BLaER1 treated with 17β-estradiol and CSF1 and Interleukin-3, amounts not matched to agents 10 nM and 100 nM (cell line): Measurements from ENCODE around the gene RAB11FIP2.

Source experiments
- H3K27ac ChIP-seq, 11 experiments: shearing (Covaris generic); formaldehyde crosslinking; 2 replicates each; pipeline ENCODE4 v1.8.1; 2022
- H3K27me3 ChIP-seq, 11 experiments: shearing (Covaris generic); formaldehyde crosslinking; 2 replicates each; pipeline ENCODE4 v1.8.1; 2022
- H3K36me3 ChIP-seq, 11 experiments: shearing (Covaris generic); formaldehyde crosslinking; 2 replicates each; pipeline ENCODE4 v1.8.1; 2022
- H3K4me1 ChIP-seq, 10 experiments: shearing (Covaris generic); formaldehyde crosslinking; 2 replicates each; pipeline ENCODE4 v1.8.1; 2022
- H3K4me2 ChIP-seq, 11 experiments: shearing (Covaris generic); formaldehyde crosslinking; 2 replicates each; pipeline ENCODE4 v1.8.1; 2022
- H3K4me3 ChIP-seq, 10 experiments: shearing (Covaris generic); formaldehyde crosslinking; 2 replicates each; pipeline ENCODE4 v1.8.1; 2022
- H3K9ac ChIP-seq, 11 experiments: shearing (Covaris generic); formaldehyde crosslinking; 2 replicates each; pipeline ENCODE4 v1.8.1; 2022
- H3K9me3 ChIP-seq, 11 experiments: shearing (Covaris generic); formaldehyde crosslinking; replicated peaks in 1 of 11; 2 replicates each; pipeline ENCODE4 v1.8.1; 2022
- H4K20me1 ChIP-seq, 11 experiments: shearing (Covaris generic); formaldehyde crosslinking; 2 replicates each; pipeline ENCODE4 v1.8.1; 2022
- Cebpa-rat ChIP-seq, 11 experiments: shearing (Covaris generic); IDR thresholded peaks; 2 replicates each; pipeline ENCODE4 v1.8.1; 2022

The RAB11FIP2 gene

GRCh38 chr10:118041316-118041715 lies 5.4 kb downstream of the RAB11FIP2 start:
- H3K9me3 ChIP-seq: no peaks in the 10 kb centered on the region
- H3K4me1 ChIP-seq: peaks cover 7 to 43% (median 29%) of the 10 kb centered on the region in 10 experiments
- no peak overlapping the region for H3K4me2 ChIP-seq
- peaks cover 5 to 36% (median 19%) of the 10 kb centered on the region in 11 experiments; a peak in 16 of 22 replicates for H3K36me3 ChIP-seq
- H3K4me3 ChIP-seq: no peak overlapping the region
- H3K9ac ChIP-seq: no peak overlapping the region
- H3K27me3 ChIP-seq: no peaks in the 10 kb centered on the region
- peaks cover 0 to 38% (median 13%) of the 10 kb centered on the region in 11 experiments; a peak in 9 of 22 replicates for H4K20me1 ChIP-seq
- no peak for TF ChIP-seq Cebpa-rat (IDR thresholded peaks at IDR 0.05)
- no peak overlapping the region for H3K27ac ChIP-seq

GRCh38 chr10:118036281-118036875 lies 10.4 kb downstream of the RAB11FIP2 start:
- Histone ChIP-seq H3K27me3 (no peaks in the 10 kb centered on the region), H3K9ac (0 out of 22 replicates have a peak overlapping the region, but pooled peaks of 2 of the 11 experiments have one; percentile 21 to 31), H3K27ac (peak overlapping the region in 3 of 11 experiments; percentile 31 to 60 (median 36); a peak in 7 of 22 replicates), H3K4me3 (no peak overlapping the region), H3K9me3 (no peaks in the 10 kb centered on the region), H3K36me3 (peaks cover 25 to 75% (median 44%) of the 10 kb centered on the region in 11 experiments), H4K20me1 (peaks cover 0 to 20% (median 6%) of the 10 kb centered on the region in 11 experiments; a peak in 10 of 22 replicates), H3K4me1 (peaks cover 11 to 27% (median 17%) of the 10 kb centered on the region in 10 experiments; a peak in 19 of 20 replicates), H3K4me2 (peak overlapping the region; percentile 10 to 91 (median 50); a peak in 18 of 22 replicates)
- no peak for TF ChIP-seq Cebpa-rat (IDR thresholded peaks at IDR 0.05)

GRCh38 chr10:118035354-118036005 lies 11.3 kb downstream of the RAB11FIP2 start:
- Histone ChIP-seq H3K27me3 (no peaks in the 10 kb centered on the region), H3K9me3 (no peaks in the 10 kb centered on the region), H4K20me1 (peaks cover 0 to 17% (median 5%) of the 10 kb centered on the region in 11 experiments; a peak in 10 of 22 replicates), H3K9ac (peak overlapping the region in 3 of 11 experiments; percentile 7 to 21 (median 9); a peak in 2 of 22 replicates), H3K36me3 (peaks cover 25 to 75% (median 44%) of the 10 kb centered on the region in 11 experiments), H3K27ac (peak overlapping the region in 3 of 11 experiments; percentile 31 to 60 (median 36); a peak in 6 of 22 replicates), H3K4me1 (peaks cover 11 to 27% (median 17%) of the 10 kb centered on the region in 10 experiments; a peak in 19 of 20 replicates), H3K4me3 (peak overlapping the region in 1 of 10 experiments; percentile 20; a peak in 1 of 20 replicates), H3K4me2 (peak overlapping the region; percentile 10 to 91 (median 50); a peak in 20 of 22 replicates)
- TF ChIP-seq Cebpa-rat (IDR thresholded peaks at IDR 0.05): no peak

- Histone ChIP-seq H3K9me3 (no peaks in the 10 kb centered on the region), H3K4me2 (peak overlapping the region in 6 of 11 experiments; percentile 33 to 91 (median 77); a peak in 11 of 22 replicates), H3K36me3 (peaks cover 25 to 70% (median 38%) of the 10 kb centered on the region in 11 experiments), H3K27me3 (no peaks in the 10 kb centered on the region), H3K4me3 (no peak overlapping the region), H4K20me1 (peaks cover 0 to 23% (median 5%) of the 10 kb centered on the region in 11 experiments; a peak in 9 of 22 replicates), H3K9ac (peak overlapping the region in 1 of 11 experiments; percentile 21; a peak in 1 of 22 replicates), H3K4me1 (peaks cover 11 to 27% (median 17%) of the 10 kb centered on the region in 10 experiments; a peak in 19 of 20 replicates), H3K27ac (peak overlapping the region in 2 of 11 experiments; percentile 36 to 60; a peak in 4 of 22 replicates)
- TF ChIP-seq Cebpa-rat (IDR thresholded peaks at IDR 0.05): no peak
These were observed 11.9 kb downstream of the RAB11FIP2 start for GRCh38 chr10:118034791-118035261.

DNA sequence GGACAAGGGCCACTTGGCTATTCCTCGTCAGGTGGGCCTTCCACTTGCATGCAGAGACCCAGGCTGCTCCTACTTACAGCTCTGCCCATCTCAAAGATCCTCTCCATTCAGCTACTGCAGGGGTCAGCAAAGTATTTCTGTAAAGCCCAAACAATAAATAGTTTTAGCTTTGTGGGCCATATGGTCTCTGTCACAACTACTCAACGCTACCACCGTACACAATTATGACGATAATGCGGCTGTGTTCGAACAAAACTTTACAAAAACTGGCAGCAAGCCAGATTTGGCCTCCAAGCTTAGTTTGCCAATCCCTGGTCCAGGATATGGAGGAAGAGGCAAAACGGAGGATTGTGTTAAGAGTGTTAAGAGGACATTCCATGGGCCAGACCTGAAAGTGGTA lies 12.8 kb downstream of the RAB11FIP2 start:
- TF ChIP-seq Cebpa-rat (IDR thresholded peaks at IDR 0.05): no peak
- Histone ChIP-seq H3K27me3 (no peaks in the 10 kb centered on the region), H3K27ac (no peak overlapping the region), H3K4me2 (no peak overlapping the region), H3K9ac (no peak overlapping the region), H4K20me1 (peaks cover 0 to 19% (median 5%) of the 10 kb centered on the region in 11 experiments; a peak in 9 of 22 replicates), H3K4me1 (peaks cover 11 to 27% (median 17%) of the 10 kb centered on the region in 10 experiments; a peak in 19 of 20 replicates), H3K9me3 (no peaks in the 10 kb centered on the region), H3K4me3 (no peak overlapping the region), H3K36me3 (peaks cover 21 to 61% (median 29%) of the 10 kb centered on the region in 11 experiments)

- TF ChIP-seq Cebpa-rat (IDR thresholded peaks at IDR 0.05): no peak
- Histone ChIP-seq H3K27me3 (no peaks in the 10 kb centered on the region), H3K9ac (no peak overlapping the region), H3K4me3 (no peak overlapping the region), H3K4me2 (no peak overlapping the region), H4K20me1 (peaks cover 0 to 18% (median 5%) of the 10 kb centered on the region in 11 experiments; a peak in 9 of 22 replicates), H3K4me1 (peaks cover 11 to 27% (median 17%) of the 10 kb centered on the region in 10 experiments; a peak in 19 of 20 replicates), H3K9me3 (no peaks in the 10 kb centered on the region), H3K27ac (no peak overlapping the region), H3K36me3 (peaks cover 14 to 50% (median 26%) of the 10 kb centered on the region in 11 experiments)
These were observed 14.2 kb downstream of the RAB11FIP2 start for GRCh38 chr10:118032564-118032963.

- no peak for TF ChIP-seq Cebpa-rat (IDR thresholded peaks at IDR 0.05)
- Histone ChIP-seq H3K27ac (no peak overlapping the region), H3K9ac (no peak overlapping the region), H3K36me3 (peaks cover 14 to 44% (median 26%) of the 10 kb centered on the region in 11 experiments), H4K20me1 (peaks cover 0 to 18% (median 5%) of the 10 kb centered on the region in 11 experiments; a peak in 9 of 22 replicates), H3K27me3 (no peaks in the 10 kb centered on the region), H3K9me3 (no peaks in the 10 kb centered on the region), H3K4me1 (peaks cover 11 to 23% (median 17%) of the 10 kb centered on the region in 10 experiments; a peak in 19 of 20 replicates), H3K4me2 (no peak overlapping the region), H3K4me3 (no peak overlapping the region)
These were observed 15.2 kb downstream of the RAB11FIP2 start for GRCh38 chr10:118031351-118032075.

DNA sequence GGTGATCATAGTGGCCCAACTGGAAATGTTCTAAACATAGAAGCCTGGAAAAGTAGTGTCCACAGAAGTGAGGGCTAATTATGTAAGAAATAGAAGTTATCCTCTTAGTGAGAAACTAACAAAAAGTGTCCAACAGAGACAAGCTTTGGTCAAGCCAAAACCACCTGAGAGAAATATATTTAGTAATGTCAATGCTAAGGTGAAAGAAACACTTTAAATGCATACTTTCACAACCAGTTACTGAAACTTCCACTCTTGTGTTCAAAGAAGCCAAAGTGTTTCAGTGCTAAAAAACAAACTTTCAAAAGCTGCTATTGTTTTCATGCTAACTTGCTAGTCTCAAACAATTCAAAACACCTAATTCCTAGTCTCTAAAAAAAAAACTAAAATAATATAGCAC lies 18.1 kb downstream of the RAB11FIP2 start:
- TF ChIP-seq Cebpa-rat (IDR thresholded peaks at IDR 0.05): no peak

More for the DNA sequence above, 18.1 kb downstream of the RAB11FIP2 start:
- Histone ChIP-seq H3K4me3 (no peak overlapping the region), H3K27me3 (no peaks in the 10 kb centered on the region), H3K9me3 (no peaks in the 10 kb centered on the region), H3K9ac (no peak overlapping the region), H3K4me2 (no peak overlapping the region), H4K20me1 (peaks cover 0 to 12% (median 0%) of the 10 kb centered on the region in 11 experiments; a peak in 4 of 22 replicates), H3K27ac (no peak overlapping the region), H3K4me1 (no peaks in the 10 kb centered on the region), H3K36me3 (peaks cover 8 to 47% (median 19%) of the 10 kb centered on the region in 11 experiments)
